DMS53 treated with DMSO at 0.1 percent for 48 hours (cell line): ENCODE data around the gene MORN1.

Experiments
- DNase-seq: peaks from one replicate; lab custom pipeline; 2025; ENCODE audit not compliant: unreplicated experiment; lab: John Stamatoyannopoulos, UW

Gene MORN1

DNA sequence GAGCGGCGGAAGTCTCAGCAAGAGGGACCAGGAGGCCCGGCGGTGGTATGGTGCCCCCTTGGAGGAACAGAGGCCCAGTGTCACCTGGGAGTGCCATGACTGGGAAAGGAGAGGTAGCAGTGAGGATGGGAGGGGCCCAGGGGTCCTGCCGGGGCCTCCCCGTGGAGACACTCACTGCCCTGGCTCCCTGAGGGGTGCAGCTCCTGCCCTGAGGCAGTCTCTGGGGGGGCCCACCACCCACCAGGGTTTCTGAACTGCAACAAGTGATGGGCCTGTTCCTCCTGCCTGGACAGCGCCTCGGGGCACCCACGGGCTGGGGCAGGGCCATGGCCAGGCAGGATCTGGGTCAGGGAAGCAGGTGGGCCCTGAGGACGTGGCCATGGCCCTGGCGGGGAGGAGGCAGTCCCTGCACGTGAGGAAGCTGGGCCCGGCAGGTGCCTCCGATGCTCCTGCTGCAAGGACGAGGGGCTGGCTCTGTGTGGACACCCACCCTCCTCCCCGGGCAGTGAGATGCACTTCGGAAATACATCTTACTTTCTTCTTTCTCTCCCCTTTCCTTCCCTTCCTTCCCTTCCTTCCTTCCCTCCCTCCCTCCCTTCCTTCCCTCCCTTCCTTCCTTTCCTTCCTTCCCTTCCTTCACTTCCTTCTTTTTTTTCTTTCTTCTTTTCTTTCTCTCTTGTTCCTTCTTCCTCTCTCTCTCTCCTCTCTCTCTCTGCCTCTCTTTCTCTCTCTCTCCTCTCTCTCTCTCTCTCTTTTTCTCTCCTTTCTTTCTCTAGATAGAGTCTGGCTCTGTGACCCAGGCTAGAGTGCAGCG, 66.6 kb downstream of the MORN1 start:
- DNase-seq: no peak

DNA sequence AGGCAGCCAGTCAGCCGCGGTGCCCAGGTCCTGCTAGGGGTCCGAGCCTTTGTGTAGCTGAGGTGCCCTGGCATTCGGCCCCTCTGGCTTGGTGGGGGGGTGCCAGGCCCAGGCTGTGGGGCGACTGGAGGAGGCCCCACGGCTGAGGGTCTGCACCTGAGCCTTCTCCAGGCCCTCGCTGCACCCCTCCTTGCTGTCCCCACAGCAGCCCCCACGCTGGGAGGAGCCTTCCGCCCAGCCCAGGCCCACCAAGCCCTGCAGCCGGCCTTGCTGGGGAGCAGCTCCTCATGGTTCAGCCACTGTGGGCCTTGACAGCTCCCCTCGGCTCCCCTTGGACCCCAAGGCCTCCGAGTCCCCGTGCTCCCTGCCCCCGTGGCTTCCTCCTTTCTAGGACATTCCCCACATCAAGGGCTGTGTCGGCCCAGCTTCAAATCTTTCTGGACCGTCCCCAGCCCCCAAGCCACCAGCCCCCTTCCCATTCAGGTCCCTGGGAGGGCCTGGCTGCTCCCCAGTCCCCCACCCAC, 67.8 kb downstream of the MORN1 start:
- no peak for DNase-seq

DNA sequence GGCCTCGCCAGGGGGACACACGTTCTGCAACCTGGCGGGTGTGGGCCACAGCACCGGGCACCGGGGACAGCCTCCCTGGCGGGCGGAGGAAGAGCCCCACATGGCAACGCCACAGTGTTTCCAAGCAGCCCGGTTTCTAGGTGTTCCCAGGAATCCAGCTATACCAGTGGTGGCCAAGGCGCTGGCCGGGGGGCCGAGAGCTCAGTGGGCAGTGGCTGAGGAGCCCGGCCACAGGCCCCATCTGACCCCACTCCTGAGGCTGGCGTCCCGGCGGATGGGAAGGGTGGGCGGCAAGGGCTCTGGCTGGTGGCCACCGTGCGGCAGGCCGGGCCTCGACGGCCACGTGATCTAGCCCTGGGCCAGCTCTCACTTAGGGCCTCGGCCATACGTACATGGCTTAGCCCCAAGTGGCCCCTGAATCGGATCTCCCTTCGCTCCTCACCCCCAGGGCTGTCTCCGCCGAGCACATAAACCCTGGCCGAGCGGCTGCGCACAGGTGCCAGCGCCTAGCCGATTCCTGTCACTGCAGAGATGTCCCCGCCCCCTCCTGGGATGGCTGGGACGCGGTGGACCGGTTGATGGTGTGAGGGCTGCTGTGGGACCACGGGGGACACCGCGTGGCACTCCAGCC, 68.7 kb downstream of the MORN1 start:
- DNase-seq: no peak

DNA sequence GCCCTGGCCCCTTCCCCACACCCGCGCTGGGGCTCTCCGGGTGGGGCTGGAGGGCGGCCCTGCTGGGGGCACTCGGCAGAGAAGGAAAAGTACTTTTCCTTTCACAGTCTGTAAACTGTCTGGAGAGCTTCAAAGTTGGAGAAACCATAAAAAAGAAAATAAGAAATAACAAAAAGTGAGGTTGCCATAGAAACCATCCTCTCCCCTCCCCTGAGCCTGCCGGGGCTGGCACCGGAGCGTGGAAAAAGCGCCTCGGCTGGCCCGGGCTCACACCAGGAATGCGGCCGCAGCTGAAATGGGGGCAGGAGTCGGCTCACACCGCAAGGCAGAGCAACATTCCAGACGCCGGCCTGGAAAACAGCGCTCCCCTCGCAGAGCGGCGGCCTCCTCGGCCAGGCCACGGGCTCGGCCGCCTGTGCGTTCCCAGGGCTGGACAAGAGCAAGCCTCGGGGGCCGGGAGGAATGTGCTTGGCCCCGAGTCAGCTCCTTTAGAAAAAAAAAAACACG, 69.2 kb downstream of the MORN1 start:
- no peak for DNase-seq

DNA sequence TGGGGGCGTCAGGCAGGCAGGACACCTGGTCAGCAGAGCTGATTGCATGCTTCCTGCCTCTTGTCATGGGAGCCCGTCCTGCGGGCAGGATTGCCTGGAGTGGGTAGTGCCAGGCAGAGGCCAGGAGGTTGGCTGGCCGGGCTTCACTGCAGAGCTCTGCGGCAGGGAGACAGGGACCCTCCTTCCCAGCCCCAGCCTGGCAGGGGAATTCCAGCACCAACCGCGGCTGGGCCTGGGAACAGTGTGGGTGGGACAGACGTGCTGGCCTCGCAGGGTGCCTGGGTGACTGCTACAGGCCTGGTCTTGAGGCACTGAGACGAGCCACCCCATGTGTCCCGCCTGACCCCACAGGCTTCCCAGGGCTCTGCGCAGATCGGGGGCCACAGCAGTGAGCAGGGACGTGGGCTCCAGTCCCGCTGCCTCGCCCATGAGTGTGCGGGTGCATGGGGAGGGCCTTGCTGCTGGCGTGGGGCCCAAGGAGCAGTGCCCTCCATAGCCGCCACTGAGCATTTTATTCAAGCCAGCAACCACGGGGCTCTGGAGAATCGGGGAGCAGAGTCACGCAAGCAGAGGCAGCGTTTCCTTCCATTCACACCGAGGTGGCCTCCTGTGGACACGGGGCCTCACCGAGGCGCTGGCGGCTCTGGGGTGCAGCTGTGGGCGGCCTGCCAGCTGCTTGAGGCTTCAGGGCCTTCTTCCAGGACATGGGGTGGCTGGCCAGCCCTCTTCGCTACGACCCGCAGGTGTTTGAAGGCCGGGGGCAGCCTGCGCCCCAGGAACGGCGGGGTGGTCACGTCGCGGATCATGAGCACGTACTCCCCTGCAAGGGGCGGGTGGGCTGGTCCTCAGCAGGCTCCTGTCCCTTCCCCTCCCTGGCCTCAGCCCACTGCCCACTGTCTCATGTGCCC, 70.3 kb downstream of the MORN1 start:
- no peak for DNase-seq

DNA sequence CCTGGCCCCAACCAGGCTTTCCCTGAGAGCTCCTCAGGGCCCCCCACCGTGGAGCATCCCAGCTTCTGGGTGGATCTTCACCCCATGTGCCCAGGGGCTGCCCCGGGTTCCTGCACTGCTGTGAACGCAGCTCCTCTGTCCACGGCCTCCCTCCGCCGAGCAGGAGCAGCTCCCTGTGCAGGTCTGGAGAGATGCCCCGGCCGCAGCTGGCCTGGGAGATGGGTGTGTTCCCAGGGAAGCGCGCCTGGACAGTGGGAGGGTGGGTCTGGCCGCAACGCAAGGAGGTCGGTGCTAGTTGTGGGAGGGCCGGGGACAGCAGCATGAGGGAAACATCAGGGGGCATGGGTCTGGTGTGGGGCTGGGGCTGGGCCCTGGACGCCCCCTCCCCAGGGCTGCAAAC, 71.3 kb downstream of the MORN1 start:
- no peak for DNase-seq

DNA sequence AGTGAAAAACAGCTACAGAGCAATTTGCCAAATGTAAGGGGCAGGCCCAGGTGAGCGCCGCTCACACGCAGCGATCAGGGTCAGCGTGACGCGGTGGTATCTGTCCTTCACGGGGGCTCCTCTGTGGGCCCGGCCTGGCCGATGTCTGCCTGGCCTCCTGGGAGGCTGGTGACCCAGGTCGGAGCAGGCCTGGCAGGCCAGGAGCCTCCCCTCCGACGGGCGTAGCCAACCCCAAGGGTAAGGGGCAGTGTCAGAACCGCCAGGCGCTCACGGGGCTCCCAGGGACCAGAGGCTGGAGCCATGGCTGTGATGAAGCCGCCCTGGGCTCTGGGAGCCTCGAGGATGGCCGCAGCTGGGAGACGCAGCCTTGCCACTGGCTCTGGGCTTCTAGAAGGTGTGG, 72.1 kb downstream of the MORN1 start:
- no peak for DNase-seq

DNA sequence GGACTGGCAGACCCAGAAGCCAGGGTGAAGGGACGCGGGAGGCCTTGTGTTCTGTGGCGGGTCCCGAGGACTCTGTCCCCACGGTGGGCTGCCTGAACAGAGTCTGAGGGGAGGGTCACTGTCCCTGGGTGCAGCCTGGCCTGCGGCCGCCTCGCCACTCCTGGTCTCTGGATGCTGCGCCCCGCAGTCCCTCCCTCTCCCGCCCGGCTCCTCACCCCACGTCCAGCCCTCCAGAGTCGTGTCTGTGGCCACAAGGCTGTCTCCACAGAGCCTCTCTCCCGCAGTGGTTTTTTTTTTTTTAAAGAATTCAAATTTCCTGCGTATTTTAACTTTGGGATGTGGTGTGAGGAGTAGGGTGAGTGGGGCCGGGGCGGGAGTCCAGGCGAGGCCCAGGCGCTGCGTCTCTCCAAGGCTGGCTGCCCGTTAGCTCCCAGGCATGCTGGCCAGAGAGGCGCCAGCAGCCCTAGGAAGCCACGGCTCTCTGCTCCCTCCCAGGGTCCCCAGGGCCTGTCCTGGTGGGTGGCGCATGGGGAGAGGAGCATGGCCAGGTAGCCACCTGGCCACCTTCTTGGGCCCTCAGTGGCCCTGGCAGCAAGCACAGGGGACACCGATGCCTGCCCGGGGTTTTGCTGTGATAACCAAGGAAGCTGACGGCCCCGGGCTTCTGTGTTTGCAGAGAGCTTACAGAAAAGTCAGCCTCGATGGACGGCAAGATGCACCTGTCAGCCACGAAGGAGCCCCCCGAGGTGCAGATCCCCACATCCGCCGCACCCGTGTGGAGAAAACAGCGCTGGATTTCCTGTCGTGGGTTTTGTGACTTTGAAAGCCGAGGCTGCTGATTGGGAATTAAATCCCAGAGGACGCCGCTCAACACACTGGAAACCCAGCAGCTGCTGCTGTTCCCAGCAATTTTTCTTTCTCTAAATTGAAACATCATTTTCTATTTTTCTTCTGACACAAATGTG, 72.8 kb downstream of the MORN1 start:
- DNase-seq: no peak

DNA sequence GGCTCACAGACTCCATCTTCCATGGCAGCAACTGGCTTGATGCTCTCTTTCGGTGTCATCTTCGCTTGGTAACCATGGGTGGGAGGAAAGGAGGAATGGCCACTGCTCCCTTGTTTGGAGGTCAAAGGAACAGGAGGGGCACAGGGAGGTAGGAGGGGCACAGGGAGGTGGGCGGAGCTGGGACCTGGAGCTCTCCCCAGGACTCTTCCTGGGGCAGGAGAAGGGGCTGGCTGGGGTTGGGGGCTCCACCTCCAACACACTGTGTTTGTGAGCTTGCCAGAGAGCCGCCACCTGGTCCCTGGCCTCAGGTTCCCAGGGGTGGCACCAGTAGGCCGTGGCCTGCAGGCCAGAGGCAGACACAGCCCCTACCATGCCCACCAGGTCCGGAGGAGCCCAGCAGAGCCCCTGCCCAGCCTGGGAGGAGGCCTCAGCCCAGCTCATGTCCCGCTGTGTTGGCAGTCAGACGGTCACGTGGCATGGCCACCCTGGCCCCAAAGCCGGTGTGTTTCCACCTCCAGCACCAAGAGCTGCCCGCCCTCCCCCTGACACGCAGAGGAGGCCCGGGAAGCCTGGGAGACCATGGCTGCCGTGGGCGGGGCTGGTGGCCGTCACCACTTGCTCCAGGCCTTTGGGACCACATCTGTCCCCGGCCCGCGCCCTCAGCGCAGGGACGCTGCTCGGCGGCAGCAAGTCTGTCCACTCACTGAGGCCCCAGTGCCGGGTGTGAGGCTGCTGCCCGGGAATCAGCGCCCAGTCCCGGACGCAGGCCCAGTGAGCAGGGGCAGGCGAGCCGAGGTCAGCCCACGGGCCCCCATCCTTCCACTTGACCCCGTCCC, 73.9 kb downstream of the MORN1 start:
- no peak for DNase-seq

DNA sequence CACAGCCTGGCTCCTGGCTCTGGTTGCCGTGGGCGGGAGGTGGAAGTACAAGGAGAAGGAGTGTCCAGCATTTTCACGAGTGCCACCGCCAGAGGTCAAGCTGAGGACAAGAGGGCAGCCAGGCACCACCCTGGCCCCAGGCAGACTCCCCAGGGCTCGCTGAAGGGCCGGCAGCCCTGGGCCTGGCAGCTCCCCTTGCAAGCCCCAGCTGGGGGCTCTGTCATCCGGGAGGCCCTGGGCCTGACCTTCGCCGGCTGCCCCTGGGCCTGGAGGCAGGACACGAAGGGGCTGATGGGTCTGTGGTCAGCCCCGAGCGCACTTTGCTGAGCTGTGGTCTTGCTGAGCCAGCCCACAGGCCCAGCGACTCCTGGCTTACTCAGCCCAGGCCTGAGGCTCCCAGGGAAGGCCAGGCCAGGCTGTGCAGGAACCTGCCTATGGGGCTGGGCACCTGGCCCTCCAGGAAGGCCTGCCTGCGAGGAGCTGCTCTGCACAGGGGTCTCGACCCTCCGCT, 74.8 kb downstream of the MORN1 start:
- DNase-seq: no peak

DNA sequence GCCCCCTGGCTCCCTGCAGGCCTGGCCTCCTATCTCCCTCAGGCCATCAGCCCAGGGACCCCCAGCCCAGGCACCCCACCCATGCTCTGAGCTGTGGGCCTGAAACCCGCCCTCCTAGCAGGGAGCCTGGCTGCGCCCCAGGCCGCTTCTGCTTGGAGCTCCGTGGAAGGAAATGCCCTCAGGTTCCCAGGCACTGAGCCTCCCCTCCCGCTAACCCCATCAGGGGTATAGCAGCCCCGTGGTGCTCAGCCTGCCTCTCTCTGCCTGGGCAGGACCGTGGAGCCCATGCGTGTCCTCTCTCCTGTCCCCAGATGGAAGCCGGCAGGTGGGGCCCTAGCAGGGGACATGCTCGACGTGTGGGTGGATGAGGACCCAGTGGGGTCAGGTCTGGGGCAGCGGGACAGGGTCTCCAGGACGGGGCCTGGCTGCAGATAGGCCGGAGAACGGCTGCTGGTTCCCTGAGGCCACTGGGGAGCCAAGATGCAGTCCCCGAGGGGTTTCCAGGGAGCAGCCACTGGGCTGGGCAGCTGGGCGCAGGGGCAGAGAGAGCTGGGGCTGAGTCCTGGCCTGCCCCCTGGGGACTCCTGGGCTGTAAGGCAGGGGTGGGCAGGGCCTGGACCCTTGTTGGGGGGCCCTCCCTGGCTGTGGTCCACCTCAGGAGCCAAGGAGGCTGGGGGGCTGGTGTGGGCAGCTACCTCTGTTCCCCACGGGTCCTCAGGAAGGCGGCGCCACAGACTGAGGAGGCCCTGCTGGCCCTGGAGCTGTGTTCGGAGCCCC, 75.5 kb downstream of the MORN1 start:
- DNase-seq: no peak

DNA sequence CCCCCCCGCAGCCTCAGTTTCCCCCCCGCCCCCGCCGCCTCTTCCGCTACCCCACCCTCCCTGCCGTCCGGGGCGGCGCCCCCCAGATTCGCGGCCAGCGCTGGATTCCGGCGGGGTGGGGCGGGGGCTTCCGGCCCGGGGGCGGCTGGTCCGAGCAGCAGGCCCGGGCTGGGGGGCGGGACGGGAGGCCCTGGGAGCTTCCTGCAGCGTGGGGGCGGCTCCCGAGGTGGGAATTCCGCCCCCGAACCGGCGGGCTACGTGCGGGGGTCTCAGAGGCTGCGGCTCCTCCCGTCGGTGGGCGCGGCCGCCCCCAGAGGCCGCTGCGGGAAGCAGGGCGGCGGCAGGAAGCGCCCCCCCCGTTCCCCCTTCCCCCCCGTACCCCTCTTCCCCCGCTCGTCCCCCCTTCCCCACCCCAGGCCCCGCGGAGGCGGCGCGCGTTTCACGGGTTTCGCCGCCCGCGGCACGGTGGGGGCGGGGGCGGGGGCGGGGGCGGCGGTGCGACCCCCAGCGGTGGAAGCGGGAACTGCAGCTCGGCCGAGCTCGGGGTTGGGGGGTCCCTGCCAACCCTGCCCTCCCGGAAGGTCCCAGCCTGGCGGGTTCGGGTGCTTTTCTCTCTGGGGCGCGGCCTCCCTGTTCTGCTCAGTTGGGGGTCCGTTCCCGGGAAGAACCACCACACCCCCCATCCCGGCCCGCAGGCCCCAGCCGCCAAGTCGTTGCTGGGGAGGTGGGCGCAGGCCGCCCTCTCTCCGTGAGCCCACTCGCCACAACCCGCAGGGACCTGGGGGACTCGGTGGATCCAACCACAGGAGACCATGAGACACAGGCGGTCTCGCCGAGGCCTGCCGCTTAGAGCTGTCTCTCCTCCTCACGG, 76.3 kb downstream of the MORN1 start:
- DNase-seq: no peak

DNA sequence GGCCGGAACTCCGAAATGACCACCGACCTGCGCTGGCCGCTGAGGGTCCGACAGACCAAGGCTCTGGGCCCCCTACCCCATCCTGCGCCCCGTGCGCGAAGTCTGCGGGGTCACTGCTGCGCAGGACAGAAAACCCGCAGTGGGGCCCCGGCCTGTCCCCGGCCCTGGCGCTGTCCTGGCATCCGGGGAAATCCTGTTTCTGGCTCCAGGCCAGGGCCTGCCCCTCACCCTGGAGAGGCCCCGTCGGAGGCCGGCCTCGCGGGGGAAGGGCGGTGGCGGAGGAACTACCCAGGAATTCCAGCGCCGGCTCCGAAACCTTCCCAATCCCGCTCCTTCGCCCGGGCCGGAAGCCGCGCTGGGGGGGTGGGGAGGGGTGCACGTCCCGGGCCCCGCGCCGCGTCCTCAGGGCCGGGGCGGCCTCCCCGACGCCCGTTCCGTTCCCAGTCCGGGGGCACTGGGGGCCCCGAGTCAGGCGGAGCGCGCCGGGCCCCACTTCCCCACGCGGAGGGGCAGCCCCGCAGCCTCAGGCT, 77.0 kb downstream of the MORN1 start:
- peak; percentile 14 for DNase-seq

DNA sequence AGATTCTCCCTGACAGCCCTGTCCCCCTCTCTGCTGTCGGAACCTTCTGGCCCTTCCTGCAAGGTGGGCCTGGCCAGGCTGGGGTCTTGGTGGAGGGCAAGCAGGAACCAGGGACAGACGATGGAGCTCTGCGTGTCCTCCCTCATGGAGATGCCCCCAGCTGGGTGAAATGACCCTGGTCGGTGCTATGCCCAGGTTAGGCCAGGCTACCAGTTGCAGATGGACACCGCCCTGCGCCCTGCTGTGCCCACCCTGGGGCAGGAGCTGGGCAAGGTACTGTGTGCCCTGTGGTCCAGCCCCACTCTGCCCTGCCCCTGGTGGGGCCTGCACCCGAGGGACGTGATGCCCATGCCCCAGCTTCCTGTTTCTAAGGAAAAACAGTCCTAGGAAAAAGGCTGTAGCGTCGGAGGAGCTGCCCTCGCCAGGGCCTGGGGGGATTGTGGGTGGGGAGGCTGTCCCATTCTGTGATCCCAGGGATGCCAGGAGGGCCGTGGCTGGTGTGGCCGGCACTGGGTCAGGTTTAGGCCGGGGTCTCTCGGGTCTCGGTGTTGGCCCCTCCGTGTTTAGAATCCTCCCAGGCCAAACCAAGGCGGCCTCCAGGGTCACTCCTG, 77.6 kb downstream of the MORN1 start:
- DNase-seq: no peak

DNA sequence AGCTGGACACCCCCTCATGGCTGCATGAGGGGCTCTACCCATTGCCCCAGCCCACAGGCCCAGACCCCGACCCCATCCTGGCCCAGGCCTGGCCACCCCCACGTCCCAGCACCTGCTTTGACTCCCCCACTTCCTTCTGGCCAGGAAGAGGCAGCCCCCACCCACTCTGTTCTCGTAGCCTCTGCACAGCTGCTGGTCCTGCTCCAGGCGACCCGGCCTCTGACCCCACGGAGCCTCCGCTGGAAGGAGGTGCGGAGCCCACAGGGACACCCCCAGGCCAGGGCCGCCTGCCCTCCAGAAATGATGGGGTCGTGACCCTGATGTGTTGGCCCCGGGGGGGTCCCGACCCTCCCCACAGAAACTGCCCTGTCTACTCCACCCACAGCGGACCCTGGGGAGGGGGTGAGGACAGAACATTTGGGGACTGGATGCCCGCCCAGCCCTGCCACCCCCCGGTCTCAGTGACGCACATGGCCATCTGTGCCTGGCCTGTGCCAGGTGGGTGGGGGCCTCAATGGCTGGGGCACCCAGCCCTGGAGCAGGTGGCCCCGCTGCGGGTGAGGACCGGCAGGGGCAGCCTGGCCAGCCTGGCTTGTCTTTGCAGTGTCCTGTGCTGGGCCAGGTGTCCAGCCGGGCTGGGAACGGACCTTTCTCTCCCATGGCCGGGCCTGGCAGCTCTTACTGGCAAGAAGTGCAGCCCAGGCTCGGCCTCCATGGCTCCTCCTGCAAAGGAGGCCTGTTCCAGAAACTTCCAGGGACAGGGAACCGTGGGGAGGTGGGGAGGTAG, 78.6 kb downstream of the MORN1 start:
- no peak for DNase-seq

DNA sequence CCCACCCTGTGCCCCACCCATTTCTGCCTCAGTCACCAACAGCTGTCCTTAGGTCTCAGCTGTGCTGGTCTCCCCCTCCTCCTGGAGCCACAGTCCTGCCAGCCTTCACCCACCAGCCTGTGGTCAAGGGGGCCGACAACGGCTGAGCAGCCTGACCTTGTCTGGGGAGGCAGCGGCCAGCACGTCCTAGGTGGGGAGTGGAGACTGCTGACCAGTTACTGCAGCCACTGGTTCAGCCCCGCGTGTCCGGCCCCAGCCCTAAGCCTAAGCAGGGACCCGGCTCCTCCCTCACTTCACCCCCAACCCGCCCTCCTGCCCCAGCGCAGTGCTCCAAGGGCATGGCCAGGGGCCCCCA, 79.2 kb downstream of the MORN1 start:
- DNase-seq: no peak
